T-helper 9 cell (primary cell): ENCODE data around the gene EXOC3.
A peak's percentile ranks its signal among the peaks of the same experiment; 100 is the strongest.
"Not testable (repeated sequence)": the region's sequence is repeated elsewhere in the genome, so short reads cannot be mapped to it uniquely, and the experiment has no call there.

ENCODE experiments used
- DNase-seq: peaks from one replicate; pipeline ENCODE4 v3.0.0-alpha.2; 2020
- total RNA-seq, 2 donors: gene quantifications; one replicate each; lab custom pipeline; 2026; lab: John Stamatoyannopoulos, UW

The EXOC3 gene
- total RNA-seq = 66.8 to 89.5 reads per million in 2 donors

DNA sequence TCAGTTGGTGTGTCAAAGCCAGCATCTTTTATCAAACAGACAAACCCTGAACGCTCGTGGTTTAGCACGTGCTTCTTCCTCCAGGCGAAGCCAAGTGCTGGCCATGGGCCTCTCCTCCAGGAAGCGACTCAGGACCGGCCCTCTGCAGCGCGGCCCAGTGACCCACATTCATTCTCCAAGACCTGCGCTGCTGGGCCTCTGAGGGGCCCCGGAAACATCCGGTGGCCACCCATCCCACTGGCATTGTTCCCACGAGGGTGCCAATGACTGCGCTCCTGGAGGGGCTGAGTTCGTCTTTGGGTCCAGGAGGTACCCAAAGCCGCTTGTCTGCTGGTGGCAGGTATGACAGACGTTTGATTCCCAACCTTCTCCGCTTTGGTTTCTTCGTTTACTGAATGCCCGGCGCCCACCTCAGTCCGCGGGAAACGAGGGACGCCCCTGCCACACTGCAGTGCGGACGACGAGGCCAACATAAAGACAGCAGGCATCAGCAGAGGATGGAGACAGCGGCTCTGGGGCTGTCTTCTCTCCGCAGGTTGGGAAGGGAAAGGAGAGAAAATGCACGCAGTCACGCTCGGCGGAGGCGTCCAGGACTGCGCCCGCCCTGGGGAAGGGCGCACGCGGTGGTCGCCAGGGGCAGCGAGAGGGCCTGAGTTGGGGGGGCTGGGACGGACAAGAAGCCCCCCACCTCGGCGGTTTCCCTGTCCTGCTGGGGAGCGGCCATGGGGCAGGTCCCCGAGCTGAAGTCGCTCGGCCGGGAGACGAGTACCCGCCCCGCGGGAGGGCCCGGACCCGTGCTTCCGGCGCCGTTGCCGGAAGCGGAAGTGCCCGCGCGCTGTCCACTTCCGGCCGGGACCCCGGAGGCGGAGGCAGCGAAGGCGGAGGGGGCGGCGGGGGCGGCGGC is at the start of gene EXOC3:
EXOC3 (plus strand) TSS at position 842 of the 904 bp plus-strand sequence. CDS start 3,030 bp downstream, outside the sequence.
- DNase-seq = peak; percentile 60

DNA sequence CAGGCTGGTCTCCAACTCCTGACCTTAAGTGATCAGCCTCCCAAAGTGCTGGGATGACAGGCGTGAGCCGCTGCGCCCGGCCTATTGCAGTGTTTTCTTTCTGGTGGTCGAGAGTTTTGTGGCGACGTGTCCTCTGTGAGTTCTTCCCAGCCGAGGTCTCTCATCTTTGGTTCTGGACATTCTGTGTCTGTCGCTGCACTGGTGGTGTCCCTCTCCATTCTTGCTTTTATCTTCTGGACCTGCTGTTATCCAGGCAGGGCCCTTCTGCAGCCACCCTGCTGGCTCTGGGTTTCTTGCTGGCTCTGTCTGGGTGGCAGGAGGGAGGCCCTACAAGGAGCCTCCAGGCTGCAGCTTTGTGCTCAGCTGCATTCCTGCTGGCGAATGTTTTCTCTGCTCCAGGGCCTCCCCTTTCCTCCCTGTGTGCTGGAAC is 49.1 kb upstream of the EXOC3 start:
- no peak for DNase-seq

DNA sequence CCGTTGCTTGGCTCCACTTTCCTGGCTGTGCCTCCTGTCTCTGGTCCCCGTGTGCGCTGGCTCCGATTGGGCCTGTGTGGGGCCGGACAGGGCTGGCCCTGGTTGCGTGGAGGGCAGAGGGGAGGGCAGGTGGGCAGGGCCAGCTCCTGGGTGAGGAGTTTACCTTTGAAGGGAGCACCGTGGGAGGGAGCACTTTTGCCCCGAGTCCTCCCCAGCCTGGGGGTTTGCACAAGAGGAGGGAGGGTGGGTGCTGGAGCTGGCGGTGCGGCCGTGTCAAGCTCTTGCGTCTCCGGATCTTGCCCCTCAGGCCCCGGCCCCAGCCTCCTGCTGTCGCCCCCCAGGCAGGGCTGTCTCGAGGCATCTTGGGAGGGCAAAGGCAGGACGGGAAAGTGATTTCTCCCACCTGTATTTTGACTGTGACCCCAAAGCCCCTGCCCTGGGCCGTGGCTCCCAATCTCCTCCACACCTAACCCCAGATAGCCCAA is 48.3 kb upstream of the EXOC3 start:
- no peak for DNase-seq

DNA sequence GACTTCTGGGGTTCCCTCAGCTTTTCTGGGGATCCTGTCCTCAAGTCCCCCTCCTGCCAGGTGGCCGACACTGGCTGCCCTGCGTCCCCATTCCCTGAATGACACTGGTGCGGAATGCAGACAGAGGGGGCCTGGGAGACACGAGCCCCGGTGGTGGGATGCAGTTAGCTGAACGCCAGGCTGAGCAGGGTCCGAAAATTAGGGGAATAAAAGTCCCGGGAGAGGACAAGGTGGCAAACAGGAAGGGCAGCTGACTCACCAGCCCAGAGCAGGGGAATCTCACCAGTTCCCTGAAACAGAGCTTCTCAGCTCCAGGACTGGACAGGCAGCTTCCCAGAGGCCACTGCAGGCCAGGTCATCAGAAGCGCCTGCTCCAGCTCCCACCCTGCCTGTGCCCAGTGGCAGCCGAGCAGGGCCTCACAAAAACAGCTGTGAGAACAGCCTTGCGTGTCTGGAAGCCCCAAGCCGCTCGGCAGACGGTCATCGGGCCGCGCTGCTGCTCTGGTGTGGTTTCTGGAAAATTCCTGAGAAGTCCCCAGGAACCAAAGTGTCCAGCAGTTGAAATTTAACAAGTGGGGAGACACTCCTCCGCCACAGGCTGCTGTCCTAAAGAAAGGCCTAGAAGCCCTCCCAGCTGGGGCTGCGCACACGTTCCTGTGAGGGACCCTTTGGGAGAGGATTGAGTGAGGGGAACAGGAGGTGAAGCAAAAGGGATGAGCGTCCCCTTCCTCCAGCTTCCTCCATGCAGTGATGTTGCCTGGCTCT is 47.6 kb upstream of the EXOC3 start:
- no peak for DNase-seq

DNA sequence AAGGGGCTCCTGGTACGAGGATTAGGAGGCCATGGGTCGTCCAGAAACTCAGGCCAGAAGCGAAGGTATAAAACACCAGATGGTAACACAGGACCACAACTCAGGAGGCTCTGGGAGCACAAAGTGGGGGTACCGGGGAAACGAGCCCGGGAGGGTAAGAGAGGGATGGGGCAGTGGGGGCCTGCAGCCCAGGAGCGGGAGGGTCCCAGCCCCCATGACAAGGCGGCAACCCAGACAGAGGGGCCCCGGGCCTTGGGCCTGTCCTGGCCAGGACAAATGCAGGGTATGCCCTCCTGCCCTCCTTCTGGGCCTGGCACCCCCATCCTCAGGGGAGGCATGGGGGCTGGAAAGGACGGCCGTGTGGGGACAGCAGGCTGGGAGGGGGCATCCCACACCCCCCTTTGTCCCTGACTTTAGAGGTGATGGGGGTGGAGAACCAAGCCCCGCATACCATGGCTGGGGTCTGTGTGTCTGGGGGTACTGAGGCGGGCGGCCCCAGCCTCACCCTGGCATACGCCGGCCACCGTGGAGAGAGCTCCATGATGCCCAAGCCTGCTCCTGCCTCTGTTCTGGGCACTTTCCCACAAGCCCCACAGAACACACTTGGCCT is 47.0 kb upstream of the EXOC3 start:
- no peak for DNase-seq

DNA sequence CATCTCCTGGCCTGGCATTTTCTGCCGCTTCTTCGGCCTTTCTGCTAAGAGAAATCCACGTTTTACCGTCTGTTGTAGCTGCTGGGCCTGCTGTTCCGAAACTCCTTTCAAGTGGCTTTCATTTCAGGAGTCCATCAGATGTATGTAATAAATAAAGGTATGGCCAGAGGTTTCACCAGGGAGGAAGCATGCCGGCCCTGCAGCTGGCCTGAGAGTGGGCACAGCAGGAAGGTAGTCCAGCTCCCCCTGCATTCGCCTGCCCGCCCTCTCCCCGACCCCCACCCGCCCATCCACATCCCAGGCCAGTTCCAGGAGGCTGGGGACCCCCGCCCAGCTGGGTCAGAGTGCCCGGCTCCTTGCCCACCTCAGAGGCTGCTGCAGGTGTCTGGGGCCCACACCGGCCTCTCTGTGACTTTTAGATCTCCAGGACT is 46.4 kb upstream of the EXOC3 start:
- DNase-seq = no peak

DNA sequence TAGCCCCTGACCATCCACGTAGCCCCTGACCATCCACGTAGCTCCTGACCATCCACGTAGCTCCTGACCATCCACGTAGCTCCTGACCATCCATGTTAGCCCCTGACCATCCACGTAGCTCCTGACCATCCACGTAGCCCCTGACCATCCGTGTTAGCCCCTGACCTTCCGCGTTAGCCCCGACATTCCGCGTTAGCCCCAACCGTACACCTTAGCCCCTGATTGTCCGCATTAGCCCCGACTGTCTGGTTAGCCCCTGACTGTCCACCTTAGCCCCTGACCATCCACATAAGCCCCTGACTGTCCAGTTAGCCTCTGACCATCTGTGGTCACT is 44.9 kb upstream of the EXOC3 start:
- DNase-seq = not testable (repeated sequence)

DNA sequence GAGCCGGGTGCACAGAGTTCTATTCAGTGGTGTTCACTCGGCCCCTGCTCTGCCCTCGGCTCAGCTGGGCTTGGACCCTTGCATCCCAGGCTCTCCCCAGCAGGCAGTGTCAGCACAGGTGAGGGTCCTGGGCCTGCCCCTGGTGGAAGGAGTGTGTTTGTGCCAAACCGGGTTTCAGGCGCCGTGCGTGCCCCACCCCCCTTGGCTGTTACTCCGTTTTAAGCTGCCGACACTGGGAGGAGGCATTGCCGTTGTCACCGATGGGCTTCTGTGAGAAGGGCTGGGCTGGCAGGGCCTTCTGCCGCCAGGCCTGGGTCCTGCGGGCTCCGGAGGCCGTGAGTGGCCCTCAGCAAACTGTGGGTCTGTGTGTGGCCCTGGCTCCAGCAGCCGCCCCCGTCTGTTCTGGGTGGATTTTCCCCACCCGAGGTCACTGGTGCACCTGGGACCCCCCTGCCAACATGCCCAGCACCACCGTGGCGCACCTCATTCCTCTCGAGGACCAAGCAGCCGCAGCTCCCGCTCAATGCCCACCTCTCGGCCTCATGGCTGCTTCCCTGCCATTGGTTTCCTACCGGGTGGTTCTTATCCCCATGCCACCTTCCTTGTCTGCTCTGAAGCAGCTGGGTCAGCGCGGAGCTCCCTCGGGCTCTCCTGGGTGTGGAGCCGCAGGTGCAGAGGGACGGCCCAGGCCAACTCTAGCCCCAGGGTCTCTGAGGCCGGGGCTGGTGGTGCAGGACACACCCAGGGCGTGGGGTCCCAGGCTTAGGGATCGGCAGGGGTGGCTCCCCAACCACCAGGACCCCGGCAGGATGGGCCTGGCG is 44.3 kb upstream of the EXOC3 start:
- no peak for DNase-seq

DNA sequence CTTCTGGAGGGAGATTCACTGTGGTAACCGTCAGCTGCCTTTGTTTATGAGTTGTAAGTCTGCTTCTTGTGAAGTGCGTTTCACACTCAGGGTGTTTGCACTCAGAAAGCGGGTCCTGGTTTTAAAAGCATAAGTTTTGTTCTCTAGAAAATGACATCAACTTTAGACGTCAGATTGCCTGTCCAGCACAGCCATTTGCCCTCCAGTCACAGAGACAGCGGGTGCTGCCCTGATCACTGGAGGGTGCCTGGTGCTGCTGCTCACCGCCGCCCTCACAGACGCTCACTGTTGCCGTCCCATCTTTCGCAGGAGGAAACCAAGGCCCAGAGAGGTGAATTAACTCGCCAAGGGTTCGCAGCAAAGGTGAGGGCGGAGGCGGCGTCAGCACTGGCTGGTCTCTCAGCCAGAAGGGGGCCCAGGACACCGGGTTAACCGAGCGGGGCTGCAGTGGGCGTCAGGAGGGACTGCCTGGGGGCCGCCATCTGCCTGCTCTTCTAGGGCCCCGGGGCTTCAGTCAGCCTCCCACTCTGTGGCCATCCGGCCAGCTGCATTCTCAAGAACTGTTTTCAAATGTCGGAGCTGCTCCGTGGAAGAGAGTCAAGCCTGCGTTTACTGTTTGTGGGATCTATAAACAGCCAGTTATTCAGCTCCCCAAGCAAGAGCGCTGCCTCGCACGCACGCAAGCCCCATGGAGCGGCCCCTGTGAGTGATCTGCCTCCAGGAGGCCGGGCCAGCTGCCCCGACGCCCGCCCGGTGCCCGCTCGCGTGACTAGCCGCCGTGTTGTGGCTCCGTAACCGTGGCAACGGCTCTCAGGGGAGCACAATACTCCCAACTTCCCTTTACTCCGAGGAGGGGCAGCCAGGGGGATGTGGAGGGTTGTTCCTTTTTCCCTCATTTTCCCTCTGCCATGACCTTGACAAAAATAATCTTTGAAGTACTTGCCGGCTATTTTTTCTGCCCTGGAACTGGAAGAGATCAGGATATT is 43.4 kb upstream of the EXOC3 start:
- DNase-seq = no peak

DNA sequence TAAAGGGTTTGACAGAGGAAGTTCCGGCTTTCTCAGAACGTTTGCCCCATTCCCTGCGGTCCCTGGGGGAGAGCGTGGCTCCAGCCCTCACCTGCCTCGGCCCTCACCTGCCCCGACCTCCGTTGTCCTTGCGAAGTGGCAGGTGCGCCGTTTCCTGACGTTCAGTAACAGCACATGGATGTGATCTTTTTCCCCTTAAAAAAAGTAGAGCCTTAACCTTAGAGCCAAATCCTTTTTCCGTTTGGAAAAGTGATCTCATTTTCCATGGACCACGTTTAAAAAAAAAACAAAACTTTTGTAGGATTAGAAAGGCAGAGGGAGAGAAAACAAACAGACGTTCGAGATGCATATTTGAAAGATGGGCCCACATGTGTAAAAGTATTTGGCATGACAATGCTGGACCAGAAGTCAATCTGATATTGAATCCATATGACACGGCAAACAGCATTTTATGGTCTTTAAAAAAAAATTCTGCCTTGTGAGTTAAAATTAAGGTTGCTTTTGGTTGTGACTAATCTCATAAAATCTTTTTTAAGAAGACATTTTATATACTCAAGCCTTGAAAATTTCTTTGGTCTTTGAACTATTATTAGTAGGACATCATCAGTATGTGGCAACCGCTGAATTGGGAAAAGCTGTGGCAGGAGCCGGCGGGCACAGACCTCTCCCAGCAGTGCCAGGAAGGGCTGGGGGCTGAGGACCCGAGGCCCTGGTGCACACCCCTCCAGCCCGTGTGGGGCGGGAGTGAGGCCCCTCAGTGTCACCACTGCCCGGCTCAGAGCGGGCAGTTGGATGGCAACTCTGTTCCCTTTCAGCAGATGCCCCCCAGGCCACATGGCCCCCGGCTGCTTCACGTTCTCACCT is 42.5 kb upstream of the EXOC3 start:
- no peak for DNase-seq

DNA sequence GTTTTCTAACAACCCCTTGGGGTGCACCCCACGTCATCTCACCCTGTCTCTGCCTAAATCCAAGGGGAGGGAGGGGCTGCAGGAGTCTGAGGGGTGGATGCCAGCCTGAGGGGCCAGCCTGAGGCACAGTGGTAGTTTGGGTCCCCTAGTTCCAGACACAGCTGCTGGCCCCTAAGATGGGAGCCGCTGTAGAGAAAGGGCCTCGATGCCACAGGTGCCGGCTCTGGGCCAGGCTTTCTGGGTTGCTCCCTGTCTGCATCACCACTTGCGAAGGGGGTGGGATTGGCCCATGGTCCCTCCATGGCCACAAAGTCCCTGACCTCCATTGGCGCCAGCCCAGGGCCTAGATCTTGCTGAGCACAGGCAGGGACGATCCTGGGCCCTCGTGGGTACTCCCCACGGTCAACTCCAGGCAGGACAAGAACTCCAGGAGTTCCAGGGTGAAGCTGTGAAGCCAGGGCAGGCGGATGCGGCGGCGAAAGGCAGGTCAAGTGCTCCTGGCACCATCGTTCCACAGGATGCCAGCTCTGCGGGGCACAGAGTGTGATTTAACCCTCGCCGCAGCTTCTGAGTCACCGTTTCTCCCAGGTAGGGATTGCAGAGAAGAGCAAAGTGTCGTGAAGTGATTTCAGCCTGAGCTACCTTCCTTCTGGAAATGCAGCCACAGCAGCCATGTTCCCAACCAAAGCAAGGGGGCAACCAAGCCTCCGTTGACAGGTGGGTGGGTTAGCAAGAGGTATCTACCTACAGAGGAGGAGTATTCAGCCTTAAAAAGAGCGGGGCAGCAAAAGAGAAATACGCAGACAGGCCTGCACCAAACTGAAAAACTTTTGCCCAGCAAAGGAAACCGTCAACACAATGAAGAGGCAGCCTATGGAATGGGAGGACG is 41.6 kb upstream of the EXOC3 start:
- DNase-seq = no peak

DNA sequence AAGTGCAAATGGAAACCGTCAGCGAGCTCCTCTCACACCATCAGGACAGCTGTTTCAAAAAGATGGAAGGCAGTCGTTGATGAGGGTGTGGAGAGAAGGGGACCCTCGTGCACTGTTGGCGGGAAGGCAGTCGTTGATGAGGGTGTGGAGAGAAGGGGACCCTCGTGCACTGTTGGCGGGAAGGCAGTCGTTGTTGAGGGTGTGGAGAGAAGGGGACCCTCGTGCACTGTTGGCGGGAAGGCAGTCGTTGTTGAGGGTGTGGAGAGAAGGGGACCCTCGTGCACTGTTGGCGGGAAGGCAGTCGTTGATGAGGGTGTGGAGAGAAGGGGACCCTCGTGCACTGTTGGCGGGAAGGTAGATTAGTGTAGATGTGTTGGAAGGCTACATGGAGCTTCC is 40.8 kb upstream of the EXOC3 start:
- not testable (repeated sequence) for DNase-seq

DNA sequence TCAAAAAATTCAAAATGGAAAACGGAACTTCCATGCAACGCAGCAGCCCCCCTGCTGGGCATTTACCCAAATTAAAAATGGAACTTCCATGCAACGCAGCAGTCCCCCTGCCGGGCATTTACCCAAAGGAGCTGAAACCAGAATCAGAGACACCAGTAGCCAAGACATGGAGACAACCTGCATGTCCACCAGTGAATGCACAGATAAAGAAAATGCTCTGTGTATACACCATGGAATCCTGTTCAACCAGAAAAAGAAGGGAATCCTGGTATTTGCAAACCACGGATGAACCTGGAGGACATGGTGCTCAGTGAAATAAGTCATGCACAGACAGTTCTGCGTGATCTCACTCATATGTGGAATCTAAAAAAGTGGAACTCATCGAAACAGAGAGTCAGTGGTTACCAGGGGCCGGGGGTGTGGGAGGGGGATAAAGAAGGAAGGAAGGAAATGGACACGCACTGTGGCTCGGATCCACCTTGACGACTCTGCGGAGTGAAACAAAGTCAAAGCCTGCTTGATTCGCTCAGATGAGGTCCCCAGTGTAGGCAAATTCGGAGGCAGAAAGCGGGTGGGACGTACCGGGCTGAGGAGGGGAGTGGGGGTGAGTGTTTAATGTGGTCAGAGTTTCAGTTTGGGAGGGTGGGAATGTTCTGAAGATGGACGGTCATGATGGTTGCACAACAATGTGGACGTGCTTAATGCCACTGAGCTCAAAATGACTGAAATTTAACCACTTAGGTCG is 40.2 kb upstream of the EXOC3 start:
- DNase-seq = no peak

DNA sequence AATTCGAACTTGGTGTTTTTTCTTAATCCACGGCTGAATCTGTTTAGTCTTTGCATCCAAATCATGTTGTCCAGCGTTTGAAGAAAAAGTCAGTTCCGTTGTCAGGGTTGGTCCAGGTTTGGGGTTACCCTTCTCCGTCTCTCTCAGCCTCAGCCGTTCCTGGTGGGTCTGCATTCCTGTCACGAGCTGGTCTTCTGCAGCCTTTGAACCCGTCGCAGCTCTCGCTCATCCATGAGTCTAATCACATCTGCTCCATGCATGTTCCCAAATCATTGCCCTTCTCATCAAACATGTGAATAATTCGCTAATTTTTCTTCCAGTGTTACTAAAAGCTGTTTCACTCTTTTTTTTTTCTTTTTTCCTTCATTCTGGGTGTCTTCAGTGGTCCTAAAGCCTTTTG is 39.0 kb upstream of the EXOC3 start:
- no peak for DNase-seq

DNA sequence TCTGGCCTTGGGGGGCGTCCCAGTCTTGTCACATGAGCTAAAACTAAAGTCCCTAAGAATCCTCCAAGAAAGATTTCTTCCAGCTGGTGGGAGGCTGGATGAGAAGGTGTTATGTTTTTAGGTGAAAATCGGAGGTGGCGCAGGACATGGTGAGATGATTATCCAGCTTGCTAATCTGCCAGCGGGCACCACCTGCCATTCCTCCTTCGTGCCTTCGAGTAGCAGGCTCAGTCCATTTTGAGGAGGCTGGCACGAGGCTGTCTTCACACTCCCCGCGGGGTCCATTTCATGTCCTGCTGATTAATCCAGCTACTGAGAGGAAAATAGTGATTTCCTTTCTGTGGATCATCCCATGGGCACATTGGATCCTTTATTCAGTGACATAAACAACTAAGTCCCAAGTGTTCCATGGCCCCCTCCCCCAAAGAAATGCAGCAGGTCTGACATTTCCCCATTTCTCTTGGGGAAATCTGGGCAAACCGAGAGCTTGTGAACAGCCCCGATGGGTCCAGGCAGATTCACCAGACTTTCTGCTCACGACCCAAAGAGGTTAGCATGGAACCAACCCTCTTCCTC is 38.2 kb upstream of the EXOC3 start:
- no peak for DNase-seq

DNA sequence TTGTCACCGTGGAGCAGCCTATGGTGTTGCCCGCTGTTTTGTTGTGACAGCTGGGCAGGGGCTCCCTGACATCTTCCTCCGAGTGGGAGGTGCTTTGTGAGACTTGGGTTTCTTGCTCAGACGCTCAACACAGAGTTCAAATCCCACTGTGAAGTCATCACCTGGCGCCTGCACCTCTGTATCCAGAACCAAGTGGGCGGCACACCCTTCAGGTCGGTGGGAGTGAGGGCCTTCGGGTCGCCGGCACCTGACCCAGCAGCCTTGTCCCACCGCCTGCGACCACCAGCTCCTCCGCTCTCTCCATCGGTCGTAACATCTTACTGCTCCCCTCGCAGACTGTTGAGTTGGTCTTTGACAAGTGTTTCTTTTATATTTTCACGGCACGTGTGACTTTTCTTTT is 37.6 kb upstream of the EXOC3 start:
- no peak for DNase-seq

DNA sequence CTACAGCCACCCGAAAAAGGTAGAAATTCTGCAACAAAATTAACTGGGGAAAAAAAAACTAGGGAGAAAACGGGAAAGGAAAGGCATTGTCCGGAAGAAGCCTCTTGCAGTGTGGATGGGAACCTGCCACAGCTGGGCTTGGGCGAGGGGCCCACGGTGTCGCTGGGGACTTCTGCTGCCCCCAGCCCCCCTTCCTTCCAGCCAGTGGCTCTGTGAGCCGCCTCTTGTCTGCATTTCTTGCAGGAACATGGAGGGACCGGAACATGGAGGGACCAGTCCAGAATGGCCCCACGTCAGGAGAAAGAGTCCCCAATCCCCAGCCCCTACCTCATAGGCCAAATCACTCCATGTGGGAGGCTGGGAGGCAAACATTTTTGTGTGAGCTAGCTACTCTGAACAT is 36.9 kb upstream of the EXOC3 start:
- DNase-seq = no peak

DNA sequence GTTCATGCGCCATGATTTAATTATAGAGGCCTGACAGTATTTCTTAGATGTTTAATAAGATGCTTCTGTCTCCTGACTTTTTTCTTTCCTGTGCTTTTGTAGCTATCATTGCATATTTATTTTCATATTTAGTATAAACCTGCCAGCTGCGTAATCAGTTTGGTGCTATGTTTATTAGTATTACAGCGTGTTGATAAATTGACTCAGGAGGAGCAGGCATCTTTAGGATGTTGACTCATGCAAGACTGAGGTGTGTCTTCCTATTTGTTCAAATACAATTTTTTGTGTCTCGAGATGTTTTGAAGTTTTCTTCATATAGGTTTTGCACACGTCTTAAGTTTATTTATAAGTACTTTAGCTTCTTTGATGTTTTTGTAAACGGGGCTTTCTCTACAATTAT is 35.9 kb upstream of the EXOC3 start:
- no peak for DNase-seq
